Activated T-helper 9 cell treated with anti-CD3 and anti-CD28 coated beads, Interleukin-2, amount 50 U/mL, for 16 hours (primary cell): ENCODE measurements around the gene CCDC28B.
A peak's percentile ranks its signal among the peaks of the same experiment; 100 is the strongest.

Source experiments
- DNase-seq: peaks from one replicate; pipeline ENCODE4 v3.0.0-alpha.2; 2020; ENCODE audit warnings: low read depth

CCDC28B gene

DNA sequence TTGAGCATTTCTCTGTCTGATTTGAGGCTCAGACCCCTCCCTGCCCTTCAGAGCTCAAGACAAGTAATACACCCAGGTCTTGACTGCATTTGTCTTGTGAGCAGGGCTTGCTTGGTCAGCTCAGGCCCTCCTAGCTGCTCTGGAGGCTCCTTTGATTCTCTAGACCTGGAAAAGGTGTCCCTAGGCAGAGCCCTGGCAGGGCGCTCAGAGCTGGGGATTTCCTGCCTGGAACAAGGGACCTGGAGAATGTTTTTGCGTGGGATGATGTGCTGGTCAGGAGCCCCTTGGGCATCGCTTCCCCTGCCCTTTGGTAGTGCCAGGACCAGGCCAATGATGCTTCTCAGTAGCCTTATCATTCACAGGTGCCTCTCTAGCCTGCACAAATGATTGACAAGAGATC is 4.9 kb upstream of the CCDC28B start:
- DNase-seq: no peak

DNA sequence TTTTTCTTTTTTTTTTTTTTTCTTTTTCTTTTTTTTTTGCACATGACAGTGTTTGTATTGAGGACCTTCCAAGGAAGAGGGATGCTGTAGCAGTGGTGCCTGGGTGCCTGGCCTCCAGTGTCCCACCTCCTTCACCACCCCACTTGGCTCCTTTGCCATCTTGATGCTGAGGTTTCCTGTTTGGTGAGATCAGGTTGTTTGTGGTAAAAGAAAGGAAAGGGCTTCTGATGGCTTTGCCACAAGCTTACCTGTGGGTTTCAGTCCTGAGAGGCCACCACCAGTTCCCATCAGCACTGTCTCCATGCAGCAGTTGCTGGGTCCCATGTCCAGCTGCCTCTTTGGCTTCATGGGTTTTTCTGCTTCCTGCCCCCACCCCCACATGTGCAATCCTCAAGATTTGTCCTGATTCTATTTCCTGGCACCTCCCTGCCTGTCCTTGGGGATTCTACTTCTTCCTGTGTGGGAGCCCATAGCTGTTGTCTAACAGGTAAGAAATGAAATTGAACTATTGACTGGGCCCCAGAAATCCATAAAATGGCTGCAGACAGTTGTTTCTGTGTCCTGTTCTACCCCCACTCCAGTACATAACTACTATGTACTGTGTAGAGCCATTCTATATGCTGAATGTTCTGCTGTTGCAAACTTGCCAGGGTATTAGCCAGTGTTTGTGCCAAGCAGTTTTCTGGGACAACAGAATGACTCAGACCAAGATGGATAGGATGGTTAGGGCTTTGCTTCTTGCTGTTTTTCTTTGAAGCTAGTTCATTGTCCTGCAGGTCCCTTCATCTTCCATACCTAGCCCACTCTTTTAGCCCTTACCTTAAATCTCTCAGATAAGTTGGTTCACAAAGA is 4.2 kb upstream of the CCDC28B start:
- no peak for DNase-seq

DNA sequence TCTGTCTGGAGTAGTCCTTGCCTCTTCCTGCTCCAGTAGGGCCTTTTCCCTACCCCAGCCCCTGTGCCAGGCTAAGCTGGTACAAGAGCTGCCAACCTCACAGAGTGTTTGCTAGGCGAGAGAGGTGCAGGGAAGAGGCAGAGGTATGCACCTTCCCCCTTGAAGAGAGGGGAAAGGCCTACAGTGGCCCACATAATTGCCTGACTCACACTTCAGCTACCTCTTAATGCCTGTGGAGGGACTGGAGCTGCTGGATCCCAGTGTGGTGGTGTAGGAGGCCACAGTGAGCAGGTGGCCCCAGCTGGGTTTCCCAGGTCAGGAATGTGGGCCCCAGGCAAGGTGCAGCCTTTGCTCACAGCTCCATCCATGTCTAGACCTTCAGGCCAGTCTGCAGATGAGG is 3.3 kb upstream of the CCDC28B start:
- no peak for DNase-seq

DNA sequence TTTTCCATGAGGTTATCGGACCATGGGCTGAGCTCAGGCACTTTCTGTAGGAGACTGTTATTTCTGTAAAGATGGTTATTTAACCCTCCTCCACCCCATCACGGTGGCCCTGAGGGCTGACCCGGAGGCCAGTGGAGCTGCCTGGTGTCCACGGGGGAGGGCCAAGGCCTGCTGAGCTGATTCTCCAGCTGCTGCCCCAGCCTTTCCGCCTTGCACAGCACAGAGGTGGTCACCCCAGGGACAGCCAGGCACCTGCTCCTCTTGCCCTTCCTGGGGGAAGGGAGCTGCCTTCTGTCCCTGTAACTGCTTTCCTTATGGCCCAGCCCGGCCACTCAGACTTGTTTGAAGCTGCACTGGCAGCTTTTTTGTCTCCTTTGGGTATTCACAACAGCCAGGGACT is 2.6 kb upstream of the CCDC28B start:
- DNase-seq: no peak

DNA sequence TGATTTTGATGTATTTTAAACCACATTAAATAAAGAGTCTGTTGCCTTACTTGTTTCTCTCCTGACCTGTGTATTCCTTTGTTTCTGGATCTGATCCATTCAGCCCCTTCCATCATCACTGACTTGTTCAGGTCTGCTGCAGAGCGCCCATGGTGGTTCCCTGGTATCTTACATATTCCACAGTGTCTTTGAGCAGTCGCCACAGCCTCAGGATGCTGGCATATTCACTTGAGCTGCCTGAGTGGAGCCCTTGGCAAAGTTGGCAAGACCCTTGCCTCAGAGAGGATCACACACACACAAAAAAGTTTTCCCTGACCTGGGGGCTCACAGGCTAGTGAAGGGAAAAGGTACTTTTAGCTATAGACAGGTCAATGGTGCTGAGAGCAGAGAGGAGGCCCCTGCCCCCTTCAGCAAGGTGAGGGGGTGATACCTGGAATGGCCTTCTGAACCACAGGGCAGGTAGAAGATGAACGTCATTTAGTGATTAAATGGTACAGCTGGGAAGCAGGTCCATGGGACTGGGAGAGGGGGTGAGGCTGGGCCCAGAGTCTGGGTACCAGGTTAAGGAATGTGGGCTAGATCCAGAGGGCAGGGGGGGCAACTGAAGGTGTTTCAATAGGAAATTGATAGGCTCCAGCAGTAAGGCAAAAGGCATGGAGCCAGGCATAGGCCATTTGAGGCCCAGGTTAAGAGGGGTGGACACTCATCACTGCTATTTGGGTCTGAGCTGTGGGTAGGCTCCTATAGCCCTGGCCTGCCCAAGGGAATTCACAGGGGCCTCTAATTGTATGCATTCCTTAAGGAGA is 2.0 kb upstream of the CCDC28B start:
- no peak for DNase-seq

DNA sequence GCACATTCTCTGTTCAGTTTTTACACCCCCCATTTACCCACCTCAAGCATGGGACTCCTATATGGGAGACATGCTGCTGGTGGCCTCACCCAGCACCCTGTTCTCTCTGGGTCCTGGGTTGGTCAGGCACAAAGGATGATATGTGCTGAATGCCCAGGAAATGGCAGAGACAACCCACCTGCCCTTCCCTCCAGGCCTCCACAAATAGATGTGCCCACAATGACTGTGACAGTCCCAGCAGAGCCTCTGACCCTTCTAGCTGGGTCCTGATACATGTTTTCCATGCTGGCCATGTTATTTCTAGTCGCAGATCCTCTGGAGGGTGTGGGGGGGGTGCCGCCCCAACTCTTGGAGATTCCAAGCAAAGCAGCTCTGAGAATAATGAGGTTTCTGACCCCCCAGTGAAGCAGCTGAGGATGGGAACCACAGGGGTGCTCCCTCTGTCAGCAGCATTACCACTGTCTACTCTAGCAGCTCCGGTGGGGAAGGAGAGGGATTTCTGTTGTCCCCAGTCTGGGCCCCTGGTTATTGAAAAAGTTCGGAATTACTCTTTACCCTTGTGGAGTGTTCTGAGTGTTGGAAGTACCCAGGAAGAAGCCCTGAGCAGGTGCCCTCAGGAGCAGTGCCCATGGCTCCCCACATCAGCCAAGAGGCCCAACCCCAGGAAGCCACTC is 1.2 kb upstream of the CCDC28B start:
- no peak for DNase-seq

DNA sequence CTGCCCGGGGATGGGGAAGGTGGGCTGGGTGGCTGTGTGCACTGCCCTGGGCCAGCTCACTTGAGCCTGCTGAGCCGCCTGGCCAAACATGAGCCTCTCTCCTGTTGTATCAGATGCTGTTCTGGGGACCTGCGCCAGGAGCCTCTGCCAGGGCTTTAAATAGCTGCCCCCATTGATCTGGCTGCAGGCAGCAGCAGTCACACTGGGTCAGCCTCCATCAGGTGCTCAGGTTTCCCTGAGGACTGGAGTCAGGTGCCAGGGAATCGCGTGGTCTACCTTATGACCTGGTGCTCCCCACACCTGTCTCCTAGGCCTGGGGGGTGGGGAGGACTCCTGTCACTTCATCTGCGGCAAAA is 700 bp upstream of the CCDC28B start:
- DNase-seq: no peak

DNA sequence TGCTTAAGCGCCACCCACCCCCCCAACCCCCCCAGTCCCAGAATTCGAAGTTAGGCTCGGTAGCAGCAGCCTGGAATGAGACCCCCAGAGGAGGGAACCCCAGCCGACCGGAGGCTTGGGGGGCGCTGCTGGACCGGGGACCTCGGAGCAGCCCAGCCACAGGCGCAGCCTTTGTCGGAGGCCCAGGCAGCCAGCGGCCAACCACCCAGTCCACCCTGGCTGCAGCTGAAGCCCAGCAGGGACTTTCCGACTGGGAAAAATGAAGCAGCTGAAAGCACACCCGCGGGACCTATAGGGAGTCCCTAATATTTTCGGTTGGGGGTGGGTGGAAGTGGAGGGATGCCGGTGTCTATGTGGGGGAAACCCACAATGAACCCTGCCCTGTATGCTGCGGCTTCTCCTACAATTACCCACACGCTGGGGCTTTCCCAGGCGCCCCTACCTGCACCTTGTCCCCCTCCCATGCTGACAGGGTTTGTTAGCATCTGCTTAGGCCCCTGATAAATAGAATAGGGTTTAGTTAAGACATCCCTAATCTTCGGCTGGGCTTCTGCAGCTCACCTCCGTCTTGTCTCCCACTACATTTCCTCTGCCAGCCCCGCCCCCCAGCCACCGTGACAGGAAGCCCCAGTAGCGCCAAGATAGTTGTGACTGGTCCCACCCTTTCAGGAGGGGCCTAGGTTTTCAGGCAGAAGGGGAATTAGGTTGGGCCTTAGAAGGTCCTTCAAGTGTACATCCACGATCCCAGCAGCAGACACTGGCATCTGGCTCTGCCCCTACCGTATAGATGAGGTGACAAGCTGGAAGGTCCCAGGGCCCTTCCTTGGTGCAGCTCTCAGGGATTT is 838 bp downstream of the CCDC28B start:
- DNase-seq: peak; percentile 59

DNA sequence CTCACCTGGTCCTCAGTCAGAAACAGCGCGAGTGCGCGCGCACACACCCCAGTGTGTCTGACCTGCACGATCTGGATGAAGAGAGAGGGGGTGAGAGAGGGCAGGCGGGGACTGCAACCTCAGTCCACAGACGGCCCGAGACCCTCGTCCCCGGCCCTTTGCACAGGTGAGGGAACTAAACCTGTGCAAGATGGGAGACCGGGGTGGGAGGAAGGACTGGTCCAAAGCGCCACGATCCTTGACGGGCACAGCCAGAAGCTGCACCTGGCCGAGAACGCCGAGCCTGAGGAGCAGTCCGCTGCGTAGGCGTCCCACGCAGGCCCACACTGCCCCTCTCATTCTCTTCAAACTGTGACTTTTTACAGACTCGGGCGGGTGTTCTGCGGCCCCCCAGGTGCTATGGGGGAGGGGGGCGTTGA is 4.6 kb downstream of the CCDC28B start:
- DNase-seq: no peak

DNA sequence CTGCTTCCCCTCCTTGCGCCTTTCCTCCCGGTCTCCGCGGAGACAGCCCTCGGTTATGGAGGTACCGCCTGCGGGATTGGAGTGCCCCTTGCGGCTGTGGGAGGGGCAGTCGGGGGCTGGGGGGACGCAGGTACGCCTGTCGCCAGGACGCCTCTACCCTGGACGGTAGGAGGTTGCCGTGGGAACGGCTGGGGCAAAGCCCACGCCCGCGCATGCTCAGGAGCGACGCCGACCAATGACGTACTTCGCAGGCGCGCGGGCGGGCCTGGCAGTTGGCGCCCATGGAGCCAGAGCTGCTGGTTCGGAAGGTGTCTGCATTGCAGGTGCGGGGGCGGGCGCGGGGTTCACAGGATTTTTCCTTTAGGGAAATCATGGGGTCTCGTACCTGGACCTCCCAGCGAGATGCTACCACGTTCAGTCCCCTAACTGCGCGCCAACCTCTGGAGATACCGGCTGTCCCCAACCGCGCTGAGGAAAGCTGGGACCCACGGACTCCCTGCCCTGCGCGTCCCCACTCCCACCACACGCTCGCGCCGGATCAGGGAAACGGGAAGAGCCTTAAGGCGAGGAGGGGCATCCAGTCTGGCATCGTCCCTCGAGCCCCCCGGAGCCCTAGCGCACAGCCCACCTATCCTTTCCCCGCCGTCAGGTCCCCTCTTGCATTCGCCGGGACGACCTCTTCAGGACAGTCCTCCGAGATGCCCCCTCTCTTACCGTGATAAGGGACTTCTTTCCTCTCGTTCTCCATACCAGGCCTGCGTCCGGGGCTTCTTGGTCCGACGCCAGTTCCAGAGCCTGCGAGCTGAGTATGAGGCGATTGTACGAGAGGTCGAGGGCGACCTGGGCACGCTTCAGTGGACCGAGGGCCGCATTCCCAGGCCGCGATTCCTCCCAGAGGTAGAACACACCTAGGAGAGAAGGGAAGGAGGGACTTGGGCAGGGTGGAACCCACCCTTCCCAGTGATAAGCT is 5.3 kb downstream of the CCDC28B start, which contains the start of gene IQCC:
Gene IQCC, plus strand, starts transcription at position 271 of the 970 bp plus-strand sequence. Its CDS starts 11 bp downstream, at position 282.
- DNase-seq: peak; percentile 77

DNA sequence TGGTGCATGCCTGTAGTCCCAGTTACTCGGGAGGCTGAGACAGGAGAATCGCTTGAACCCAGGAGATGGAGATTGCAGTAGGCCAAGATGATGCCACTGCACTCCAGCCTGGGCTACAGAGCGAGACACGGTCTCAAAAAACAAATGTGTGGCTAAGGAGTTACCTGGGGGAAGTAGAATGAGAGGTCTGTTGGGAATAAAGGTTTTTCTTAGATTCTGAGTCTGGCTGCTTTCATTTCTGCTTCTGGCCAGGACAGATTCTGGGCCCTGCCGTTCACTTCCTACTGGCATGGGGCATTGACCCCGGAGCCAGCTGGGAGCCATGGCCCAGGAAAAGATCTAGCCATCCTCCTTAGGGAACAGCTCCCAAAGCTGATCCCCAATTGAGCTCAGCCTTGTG is 8.1 kb downstream of the CCDC28B start:
- DNase-seq: no peak

DNA sequence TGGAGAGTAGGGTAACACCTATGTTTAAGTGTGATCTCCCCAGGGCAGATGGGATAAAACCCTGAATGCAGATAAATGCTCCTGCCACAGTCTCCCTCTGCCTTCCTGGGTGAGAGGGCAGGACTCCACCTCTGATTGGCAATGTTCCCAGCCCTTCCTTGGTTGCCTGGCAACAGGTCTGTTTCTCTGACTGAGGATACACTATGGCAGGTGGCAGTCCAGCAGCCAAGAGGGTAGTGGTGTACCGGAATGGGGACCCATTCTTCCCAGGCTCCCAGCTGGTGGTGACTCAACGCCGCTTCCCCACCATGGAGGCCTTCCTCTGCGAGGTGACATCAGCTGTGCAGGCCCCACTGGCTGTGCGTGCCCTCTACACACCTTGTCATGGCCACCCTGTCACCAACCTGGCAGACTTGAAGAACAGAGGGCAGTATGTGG is 8.5 kb downstream of the CCDC28B start, which contains the start of gene DCDC2B:
Gene DCDC2B, plus strand, starts transcription at position 199 of the 438 bp plus-strand sequence. Its CDS starts 5 bp downstream, at position 204.
- DNase-seq: no peak

DNA sequence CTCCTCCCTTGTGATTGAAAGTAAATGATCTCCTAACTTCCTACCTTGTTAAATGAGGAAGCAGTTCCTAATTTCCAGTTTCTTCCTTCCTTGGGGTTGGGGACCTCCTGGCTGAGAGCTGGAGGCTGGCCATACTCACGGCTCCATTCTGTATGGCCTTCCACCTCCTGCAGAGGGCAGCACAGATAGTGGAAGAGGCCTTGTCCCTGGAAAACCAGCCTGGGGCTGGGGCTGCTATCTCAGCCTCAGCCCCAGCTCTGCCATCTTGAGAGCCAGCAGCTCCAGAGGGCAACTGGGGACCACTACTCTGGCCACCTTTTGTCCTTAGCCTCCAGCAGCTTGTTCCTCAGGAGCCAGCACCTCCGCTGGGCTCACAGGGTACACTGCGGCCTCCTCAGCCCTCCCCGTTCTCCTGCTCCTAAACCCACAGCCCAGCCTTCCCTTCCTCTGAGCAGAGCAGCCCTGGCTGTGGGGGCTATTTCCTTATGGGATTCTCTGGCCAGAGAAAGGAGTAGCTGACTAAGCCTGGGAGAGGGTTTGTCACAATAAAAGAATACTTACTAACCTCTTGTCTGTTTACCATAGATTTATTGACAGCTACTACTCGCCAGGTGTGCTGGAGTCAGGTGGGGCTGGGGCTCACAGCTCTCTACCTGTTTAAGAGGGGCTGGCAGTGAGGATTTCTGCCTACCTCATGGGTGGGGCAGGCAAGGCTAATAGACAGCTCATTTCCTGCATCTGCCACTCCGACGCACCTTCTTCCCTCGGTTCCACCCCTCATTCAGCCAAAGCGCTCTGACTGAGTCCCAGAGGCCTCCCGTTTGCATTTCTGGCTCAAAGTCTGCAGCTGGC is 15.5 kb downstream of the CCDC28B start:
- DNase-seq: peak; percentile 42

DNA sequence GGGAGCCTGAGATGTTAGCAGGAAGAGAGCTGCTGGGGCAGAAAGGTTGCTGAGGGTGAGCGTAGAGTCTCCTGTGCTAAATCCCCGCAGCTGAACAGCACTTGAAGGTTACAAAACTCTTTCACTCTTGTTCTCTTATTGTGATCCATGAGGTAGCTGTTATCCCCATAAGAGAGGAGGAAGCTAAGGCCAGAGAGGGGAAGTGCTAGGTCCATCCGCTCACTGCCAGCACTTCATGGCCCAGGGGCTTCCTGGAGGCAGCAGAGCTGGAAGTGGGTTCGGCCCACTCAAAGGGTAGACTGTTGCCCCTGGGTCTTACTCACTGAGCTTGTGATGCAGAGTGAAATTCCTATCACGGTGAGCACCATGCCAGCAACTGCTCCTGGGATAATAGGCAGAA is 16.2 kb downstream of the CCDC28B start:
- DNase-seq: no peak

DNA sequence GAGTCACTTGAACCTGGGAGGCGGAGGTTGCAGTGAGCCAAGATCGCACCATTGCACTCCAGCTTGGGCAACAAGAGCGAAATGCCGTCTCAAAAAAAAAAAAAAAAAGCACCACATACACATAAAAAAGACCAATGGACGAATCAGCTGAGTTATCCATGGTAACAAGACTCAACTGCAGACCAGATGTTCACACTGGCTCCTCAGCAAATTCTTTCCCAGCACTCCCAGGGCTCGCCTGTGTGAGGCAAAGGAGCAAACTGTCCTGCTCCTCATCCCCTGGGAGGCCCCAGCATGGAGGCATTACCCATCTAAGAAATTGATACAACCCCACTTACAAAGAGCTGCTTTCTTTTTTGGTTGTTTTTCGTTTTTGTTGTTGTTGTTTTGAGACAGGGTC is 18.6 kb downstream of the CCDC28B start:
- no peak for DNase-seq

DNA sequence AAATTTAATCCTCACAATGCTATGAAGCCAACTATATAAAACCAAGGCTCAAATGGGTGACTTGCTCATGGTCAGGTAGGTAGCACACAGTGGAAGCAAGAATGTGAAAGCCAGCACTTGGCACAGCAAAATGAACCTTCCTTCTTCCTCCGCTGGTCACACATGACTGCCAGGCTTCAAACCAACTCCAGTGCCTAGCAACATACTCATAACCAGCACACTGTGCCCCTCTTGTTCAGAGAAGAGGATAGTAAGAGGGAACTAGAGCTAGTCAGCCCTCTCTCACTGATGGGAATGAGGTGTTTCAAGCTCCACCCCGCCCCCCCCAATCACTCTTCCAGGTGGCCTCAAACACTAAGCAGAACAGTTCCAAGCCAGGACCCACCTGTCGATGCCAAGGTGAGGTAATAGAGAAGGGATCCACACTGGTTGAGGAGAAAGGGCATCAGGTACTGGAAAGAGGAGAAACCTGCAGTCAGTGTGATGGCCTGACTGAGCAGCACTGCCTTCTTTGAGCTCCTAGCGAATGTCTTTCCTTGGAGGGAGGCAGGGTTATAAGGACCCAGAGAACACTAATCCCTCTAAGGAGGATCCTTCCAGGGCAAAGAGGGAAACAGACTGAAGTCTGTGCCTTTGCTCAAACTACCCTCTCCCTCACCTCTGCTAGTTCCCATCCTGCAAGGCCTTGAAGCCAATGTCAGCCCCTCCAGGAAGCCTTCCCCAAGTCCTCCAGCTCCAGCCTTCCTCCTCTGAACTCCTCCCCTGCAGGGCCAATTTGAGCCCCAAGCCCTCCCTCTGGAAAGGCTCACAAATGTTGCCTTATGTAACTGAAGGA is 20.6 kb downstream of the CCDC28B start:
- no peak for DNase-seq

DNA sequence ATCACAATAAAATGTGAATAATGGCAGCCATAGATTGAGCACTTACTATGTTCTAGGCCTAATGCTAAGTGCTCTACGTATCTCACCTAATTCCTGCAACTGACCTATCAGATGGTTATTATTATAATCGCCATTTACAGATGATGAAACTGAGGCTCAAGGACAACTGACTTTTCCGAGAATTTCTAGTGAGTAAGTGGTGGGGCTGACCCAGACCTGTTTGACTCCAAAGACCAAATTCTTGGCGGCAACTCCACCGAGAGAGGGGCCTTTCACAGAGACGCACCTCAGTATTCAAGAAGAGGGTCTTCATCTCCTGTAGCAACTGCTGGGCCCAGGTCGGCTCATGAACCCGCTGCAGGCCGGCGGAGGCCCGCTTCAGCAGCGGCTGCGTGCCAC is 21.2 kb downstream of the CCDC28B start:
- DNase-seq: no peak

DNA sequence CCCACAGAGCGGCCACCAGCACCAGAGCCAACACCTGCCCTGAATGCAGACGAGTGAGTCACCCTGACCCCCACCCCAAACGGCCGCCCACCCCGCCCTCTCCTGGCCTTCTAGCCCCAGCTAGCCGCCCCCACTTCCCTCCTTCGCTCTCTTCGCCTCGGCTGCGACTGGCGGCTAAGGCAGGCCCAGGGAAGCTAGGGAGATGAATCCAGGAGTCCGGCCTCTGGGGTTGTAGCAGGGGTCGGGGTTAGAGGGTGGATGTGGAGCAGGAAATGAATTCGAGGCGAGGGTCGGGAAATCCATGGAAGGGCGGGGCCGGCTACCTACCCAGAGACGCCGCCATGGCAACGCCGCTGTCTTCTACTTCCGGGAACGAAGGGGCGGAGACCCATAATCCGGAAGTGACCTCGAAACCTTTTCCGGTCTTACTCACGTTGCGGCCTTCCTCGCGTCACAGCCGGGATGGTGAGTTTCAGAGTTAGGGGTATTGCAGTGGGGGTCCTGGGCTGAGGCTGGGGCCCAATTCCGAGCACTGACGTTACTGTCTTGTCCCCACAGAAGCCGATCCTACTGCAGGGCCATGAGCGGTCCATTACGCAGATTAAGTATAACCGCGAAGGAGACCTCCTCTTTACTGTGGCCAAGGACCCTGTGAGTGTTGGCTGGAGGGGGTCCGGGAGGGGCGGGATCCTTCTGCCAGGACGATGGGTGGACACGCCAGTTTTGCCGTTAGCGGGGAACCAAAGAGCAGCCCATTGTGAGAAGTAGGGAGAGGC is 21.8 kb downstream of the CCDC28B start, which contains the start of the genes EIF3I and TMEM234:
Gene EIF3I, plus strand, starts transcription at position 428 of the 776 bp plus-strand sequence. Its CDS starts 35 bp downstream, at position 463.
Gene TMEM234, minus strand, starts transcription at position 374 of the 776 bp plus-strand sequence. Its CDS starts 31 bp downstream, at position 343.
- peak; percentile 87 for DNase-seq
